Type B pancreatic cell (in vitro differentiated cells): Measurements from ENCODE around the gene KCNMB2. TPM values are rescaled to one million over a fixed set of nuclear protein-coding genes. Genes with fewer than 3 reads are reported as not detected.

ENCODE experiments used
- DNase-seq: peaks from one replicate; pipeline ENCODE4 v3.0.0; 2021; ENCODE audit warnings: mixed read lengths; ENCODE audit not compliant: unreplicated experiment; ENCODE audit errors: extremely low spot score
- H3K27ac Mint-ChIP-seq: 2 replicates; pipeline ENCODE4 v1.8.0; 2021; ENCODE audit warnings: mild to moderate bottlenecking, mixed read lengths
- H3K27me3 Mint-ChIP-seq: 2 replicates; pipeline ENCODE4 v1.8.0; 2021; ENCODE audit warnings: mixed read lengths
- H3K36me3 Mint-ChIP-seq: 2 replicates; pipeline ENCODE4 v1.8.0; 2021; ENCODE audit warnings: mixed read lengths
- H3K4me1 Mint-ChIP-seq: one replicate; pipeline ENCODE4 v1.8.0; 2021; ENCODE audit warnings: mixed read lengths; ENCODE audit not compliant: unreplicated experiment
- H3K4me3 Mint-ChIP-seq: 2 replicates; pipeline ENCODE4 v1.8.0; 2021; ENCODE audit warnings: mild to moderate bottlenecking, mixed read lengths
- H3K9me3 Mint-ChIP-seq: 2 replicates; pipeline ENCODE4 v1.8.0; 2021; ENCODE audit warnings: mixed read lengths
- total RNA-seq: library from RNA; stranded (reverse); gene quantifications from 2 replicates; pipeline ENCODE4 v1.2.1, GENCODE V29; 2021; ENCODE audit warnings: low replicate concordance
- TF ChIP-seq, protein P1 (sequence below): fragments of 200-600 bp; sonication (generic); conservative IDR thresholded peaks from 2 replicates; pipeline ENCODE4 v1.5.0; 2021; ENCODE audit warnings: antibody characterized with exemption, mild to moderate bottlenecking

Gene KCNMB2
- total RNA-seq, 1 donor from 2014 or later = 1.3 TPM

DNA sequence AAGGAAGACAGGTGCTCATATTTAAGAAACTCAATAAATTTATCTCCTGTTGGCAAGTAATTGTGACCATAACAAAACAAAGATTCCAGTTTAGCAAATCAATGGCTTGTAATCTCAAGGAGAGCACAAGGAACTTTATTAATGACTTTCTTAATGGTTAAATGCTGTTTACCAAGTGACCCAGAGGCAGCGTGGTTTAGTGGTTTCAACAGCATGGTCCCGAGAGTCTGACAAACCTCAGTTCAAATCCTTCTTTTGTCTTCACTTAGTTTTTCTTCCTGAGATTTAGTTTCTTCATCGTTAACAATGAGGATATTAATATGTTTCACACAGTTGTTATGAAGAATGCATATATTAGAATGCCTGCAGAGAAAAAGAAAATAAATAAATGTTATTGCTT is 212.6 kb downstream of the KCNMB2 start:
- H3K9me3 Mint-ChIP-seq = peaks cover 14% of the 10 kb centered on the region
- no peak for DNase-seq
- H3K27ac Mint-ChIP-seq = no peak overlapping the region
- H3K4me3 Mint-ChIP-seq = no peak overlapping the region
- TF ChIP-seq, protein P1, sequence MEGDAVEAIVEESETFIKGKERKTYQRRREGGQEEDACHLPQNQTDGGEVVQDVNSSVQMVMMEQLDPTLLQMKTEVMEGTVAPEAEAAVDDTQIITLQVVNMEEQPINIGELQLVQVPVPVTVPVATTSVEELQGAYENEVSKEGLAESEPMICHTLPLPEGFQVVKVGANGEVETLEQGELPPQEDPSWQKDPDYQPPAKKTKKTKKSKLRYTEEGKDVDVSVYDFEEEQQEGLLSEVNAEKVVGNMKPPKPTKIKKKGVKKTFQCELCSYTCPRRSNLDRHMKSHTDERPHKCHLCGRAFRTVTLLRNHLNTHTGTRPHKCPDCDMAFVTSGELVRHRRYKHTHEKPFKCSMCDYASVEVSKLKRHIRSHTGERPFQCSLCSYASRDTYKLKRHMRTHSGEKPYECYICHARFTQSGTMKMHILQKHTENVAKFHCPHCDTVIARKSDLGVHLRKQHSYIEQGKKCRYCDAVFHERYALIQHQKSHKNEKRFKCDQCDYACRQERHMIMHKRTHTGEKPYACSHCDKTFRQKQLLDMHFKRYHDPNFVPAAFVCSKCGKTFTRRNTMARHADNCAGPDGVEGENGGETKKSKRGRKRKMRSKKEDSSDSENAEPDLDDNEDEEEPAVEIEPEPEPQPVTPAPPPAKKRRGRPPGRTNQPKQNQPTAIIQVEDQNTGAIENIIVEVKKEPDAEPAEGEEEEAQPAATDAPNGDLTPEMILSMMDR = no peak
- H3K36me3 Mint-ChIP-seq = no peaks in the 10 kb centered on the region
- no peaks in the 10 kb centered on the region for H3K27me3 Mint-ChIP-seq
- no peaks in the 10 kb centered on the region for H3K4me1 Mint-ChIP-seq

DNA sequence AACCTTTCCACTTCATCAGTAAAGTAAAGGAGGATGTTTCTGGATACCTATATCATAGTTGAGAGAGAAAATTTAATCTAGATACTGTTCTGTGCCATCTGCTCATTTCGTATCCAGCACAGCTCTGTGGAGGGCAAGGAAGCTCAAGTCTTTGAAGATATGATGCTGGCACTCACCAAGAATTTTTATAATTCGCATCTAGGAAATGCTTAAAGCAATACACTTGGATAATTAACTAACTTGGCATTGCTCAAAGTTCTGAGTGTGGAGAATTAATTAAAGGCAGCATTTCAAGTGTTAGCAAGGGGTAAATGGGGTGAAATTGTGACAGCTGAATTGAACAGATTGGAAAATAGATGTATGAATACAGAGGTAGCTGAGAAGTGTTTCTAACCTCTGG is 213.2 kb downstream of the KCNMB2 start:
- no peak overlapping the region for H3K4me3 Mint-ChIP-seq
- H3K27me3 Mint-ChIP-seq = no peaks in the 10 kb centered on the region
- peaks cover 14% of the 10 kb centered on the region for H3K9me3 Mint-ChIP-seq
- DNase-seq = no peak
- TF ChIP-seq, protein P1 = no peak
- H3K27ac Mint-ChIP-seq = no peak overlapping the region
- H3K4me1 Mint-ChIP-seq = no peaks in the 10 kb centered on the region
- no peaks in the 10 kb centered on the region for H3K36me3 Mint-ChIP-seq

DNA sequence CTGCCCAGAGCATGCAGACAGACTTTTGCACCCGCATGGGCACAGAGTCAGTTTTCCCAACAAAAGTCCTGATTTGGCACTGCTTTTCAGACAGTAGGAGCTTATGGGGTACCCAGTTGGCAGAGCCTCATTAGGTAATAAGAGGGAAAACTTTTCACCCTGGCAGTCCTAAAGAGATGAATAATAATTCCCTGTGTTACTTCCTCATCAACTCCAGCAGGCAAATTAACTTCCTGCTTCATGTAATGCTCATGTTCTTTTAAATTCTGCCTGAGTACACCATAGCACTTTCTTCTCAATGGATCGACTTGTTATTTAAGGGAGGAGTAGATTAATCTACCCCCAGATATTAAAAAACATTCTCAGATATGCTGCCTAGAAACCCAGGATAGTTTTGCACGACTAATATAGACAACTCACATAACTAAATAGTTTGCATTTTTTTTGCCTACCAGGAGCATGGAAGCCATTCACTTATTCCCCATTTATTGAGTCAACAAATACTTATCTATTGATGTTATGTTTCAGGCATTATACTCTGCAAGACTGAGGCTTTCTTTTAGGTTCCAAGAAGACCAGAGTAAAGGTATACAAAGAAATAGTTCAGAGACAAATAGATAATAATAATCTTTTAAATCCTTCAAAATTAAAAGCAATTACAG is 214.5 kb downstream of the KCNMB2 start:
- H3K27me3 Mint-ChIP-seq = no peaks in the 10 kb centered on the region

DNA sequence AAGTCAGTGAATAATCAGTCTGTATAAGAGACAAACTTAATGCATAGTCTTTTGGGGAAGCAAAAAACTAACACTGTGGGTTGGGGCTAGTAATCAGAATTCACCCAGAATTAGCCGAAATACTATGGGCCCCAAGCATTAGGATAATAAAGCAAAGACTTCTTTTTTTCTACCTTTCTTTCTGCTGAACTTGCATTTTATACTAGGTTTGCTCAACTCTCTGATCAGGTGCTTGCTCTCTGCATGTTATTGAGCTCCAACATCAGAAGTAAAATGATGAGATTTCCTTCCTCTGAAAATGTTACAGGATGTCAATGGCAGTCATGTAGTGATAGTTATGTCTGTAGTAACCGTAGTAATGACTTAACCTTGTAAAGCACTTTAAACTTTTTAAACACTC is 216.6 kb downstream of the KCNMB2 start:
- TF ChIP-seq, protein P1 = no peak
- H3K4me3 Mint-ChIP-seq = no peak overlapping the region
- H3K27ac Mint-ChIP-seq = no peak overlapping the region
- no peaks in the 10 kb centered on the region for H3K9me3 Mint-ChIP-seq
- H3K27me3 Mint-ChIP-seq = no peaks in the 10 kb centered on the region
- no peaks in the 10 kb centered on the region for H3K36me3 Mint-ChIP-seq
- no peaks in the 10 kb centered on the region for H3K4me1 Mint-ChIP-seq
- no peak for DNase-seq

More for the DNA sequence above, 214.5 kb downstream of the KCNMB2 start:
- DNase-seq = no peak
- Mint-ChIP-seq H3K4me3 (no peak overlapping the region), H3K4me1 (no peaks in the 10 kb centered on the region), H3K36me3 (no peaks in the 10 kb centered on the region), H3K27ac (no peak overlapping the region), H3K9me3 (peaks cover 7% of the 10 kb centered on the region)
- TF ChIP-seq, protein P1 = no peak

DNA sequence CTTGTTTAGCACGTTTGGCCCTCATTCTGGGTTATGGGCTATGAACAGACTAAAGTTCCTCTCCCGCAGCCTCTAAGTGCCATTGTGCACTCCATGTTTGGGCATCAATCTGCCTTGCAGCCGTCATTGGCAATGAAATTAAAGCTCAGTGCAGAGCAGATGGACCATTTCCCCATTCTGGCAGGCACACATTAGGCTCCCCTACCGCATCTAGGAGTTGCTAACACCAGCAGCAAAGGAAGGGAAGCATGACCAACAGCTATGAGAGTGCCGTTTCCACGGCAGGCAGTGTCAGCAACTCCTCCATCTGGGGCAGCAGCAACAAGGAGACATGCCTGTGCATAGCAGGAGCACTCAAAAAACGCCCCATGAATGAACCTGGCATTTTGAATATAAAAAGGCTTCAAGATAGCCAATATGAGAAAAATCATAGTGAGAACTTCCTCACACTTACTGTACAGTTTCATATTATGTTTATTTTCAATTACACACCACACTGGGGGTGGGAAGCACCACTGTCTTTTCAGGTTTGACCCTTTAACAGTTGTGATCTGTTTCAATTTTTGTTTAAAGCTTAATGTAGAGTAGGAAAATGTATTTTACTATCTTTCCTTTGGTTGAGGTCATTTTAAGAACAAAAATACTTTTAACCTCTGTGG is 218.7 kb downstream of the KCNMB2 start:
- H3K27me3 Mint-ChIP-seq = no peaks in the 10 kb centered on the region
- no peak overlapping the region for H3K4me3 Mint-ChIP-seq
- H3K36me3 Mint-ChIP-seq = no peaks in the 10 kb centered on the region
- H3K4me1 Mint-ChIP-seq = no peaks in the 10 kb centered on the region
- no peaks in the 10 kb centered on the region for H3K9me3 Mint-ChIP-seq
- TF ChIP-seq, protein P1 = no peak
- no peak overlapping the region for H3K27ac Mint-ChIP-seq
- no peak for DNase-seq
